VCaP (cell line): Measurements from ENCODE around the gene VNN1.

Source experiments
- H3K27ac ChIP-seq: fragments of 450-650 bp; 2 replicates; pipeline ENCODE4 v1.5.1; 2017
- CTCF ChIP-seq: fragments of 450-650 bp; conservative IDR thresholded peaks from 2 replicates; pipeline ENCODE4 v1.5.1; 2017; ENCODE audit warnings: mild to moderate bottlenecking, moderate library complexity

Gene VNN1

GRCh38 chr6:132713352-132714134 lies at the start of gene VNN1:
Gene VNN1 (minus strand): TSS chr6:132714055. CDS start chr6:132714035, 20 bp downstream.
- no peak for TF ChIP-seq CTCF
- H3K27ac ChIP-seq, result no peak within 1 kb of the TSS

GRCh38 chr6:132763269-132763668 lies 49.4 kb upstream of the VNN1 start:
- no peak overlapping the region for H3K27ac ChIP-seq
- no peak for TF ChIP-seq CTCF

GRCh38 chr6:132760256-132760655 lies 46.4 kb upstream of the VNN1 start:
- TF ChIP-seq CTCF, result no peak

GRCh38 chr6:132758689-132759088 lies 44.8 kb upstream of the VNN1 start:
- H3K27ac ChIP-seq, result peak overlapping the region; percentile 53
- TF ChIP-seq CTCF, result no peak

More at GRCh38 chr6:132760256-132760655, 46.4 kb upstream of the VNN1 start:
- H3K27ac ChIP-seq, result no peak overlapping the region

- no peak overlapping the region for H3K27ac ChIP-seq
- no peak for TF ChIP-seq CTCF
Measured at GRCh38 chr6:132752255-132752654, 38.4 kb upstream of the VNN1 start.

- TF ChIP-seq CTCF, result no peak
- H3K27ac ChIP-seq, result no peak overlapping the region
Measured at GRCh38 chr6:132751828-132752227, 38.0 kb upstream of the VNN1 start.

- TF ChIP-seq CTCF, result no peak
- H3K27ac ChIP-seq, result peak overlapping the region; percentile 5; the same call in 1 of the 2 replicates
Measured at GRCh38 chr6:132751306-132751705, 37.5 kb upstream of the VNN1 start.
